Heart left ventricle (tissue), 16 donors: ENCODE measurements around the gene MARK3. TPM values are rescaled to one million over a fixed set of nuclear protein-coding genes. Genes with fewer than 3 reads are reported as not detected.

ENCODE experiments used
- ATAC-seq, 4 donors: fragments of 200-7000 bp; cut with Tn5 transposase; one replicate each; pipeline ENCODE4 v1.9.1; 2020 to 2022; ENCODE audit warnings: moderate library complexity in 4 of 4, mild to moderate bottlenecking in 3 of 4, moderate number of reproducible peaks in 1 of 4
- DNase-seq, 5 donors: peaks; one replicate each; pipeline ENCODE4 v3.0.0-alpha.2; 2020
- H3K27ac ChIP-seq, 12 donors: fragments of 200-600 bp; sonication (generic) in 4 of 12; one replicate each; pipeline versions ENCODE4 v1.5.0 to v1.8.0; 2016 to 2022; ENCODE audit warnings: mild to moderate bottlenecking in 2 of 12
- H3K27me3 ChIP-seq, 9 donors: fragments of 200-600 bp; sonication (generic) in 2 of 9; one replicate each; pipeline versions ENCODE4 v1.5.1 to v1.8.0; 2016 to 2022; ENCODE audit warnings: mild to moderate bottlenecking in 3 of 9
- H3K36me3 ChIP-seq, 9 donors: fragments of 200-600 bp; sonication (generic) in 2 of 9; one replicate each; pipeline versions ENCODE4 v1.5.0 to v1.8.0; 2018 to 2022; ENCODE audit warnings: mild to moderate bottlenecking in 2 of 9
- H3K4me1 ChIP-seq, 12 donors: fragments of 200-600 bp; sonication (generic) in 4 of 12; one replicate each; pipeline versions ENCODE4 v1.5.0 to v1.8.0; 2016 to 2022; ENCODE audit warnings: mild to moderate bottlenecking in 3 of 12
- H3K4me3 ChIP-seq, 12 donors: fragments of 200-600 bp; sonication (generic) in 4 of 12; one replicate each; pipeline versions ENCODE4 v1.5.0 to v1.8.0; 2017 to 2022; ENCODE audit warnings: mild to moderate bottlenecking in 9 of 12, moderate library complexity in 4 of 12
- H3K9me3 ChIP-seq, 12 donors: fragments of 200-600 bp; sonication (generic) in 4 of 12; one replicate each; pipeline versions ENCODE4 v1.5.0 to v1.8.0; 2016 to 2022; ENCODE audit warnings: mild to moderate bottlenecking in 1 of 12
- POLR2A ChIP-seq, 2 donors: fragments of 450-650 bp; IDR thresholded peaks; one replicate each; pipeline ENCODE4 v1.6.1; 2017; ENCODE audit warnings: antibody characterized with exemption in 2 of 2, mild to moderate bottlenecking in 2 of 2, moderate library complexity in 2 of 2
- WGBS, 4 donors: extraction: QIAGEN DNeasy Blood & Tissue Kit in 2 of 4; methylation state at CpG; one replicate each; pipeline versions ENCODE4 v1.1.5 to v1.1.7; 2013 to 2018; 5-methylcytosine and 5-hydroxymethylcytosine counted together
- intact Hi-C, 10 donors: fragments of 100-400 bp; cut with DNase I; formaldehyde crosslinking; loops; one replicate each; pipeline versions ENCODE4 v1.11.1 to v1.14.2; 2022
- polyA plus RNA-seq, 2 donors: library from polyadenylated mRNA; stranded (reverse); fragments of 200-250 nt; gene quantifications; one replicate each; pipeline ENCODE4 v1.2.3, GENCODE V29; 2013
- total RNA-seq, 9 donors: library from RNA; depleted of rRNA in 2 of 9; stranded (reverse); fragments of >200 nt in 2 of 9; fragmentation: NEBNext Ultra II Directional in 3 of 9; extraction: Animal tissue kit (Norgen Biotek cat#: 25700) in 3 of 9; gene quantifications; one replicate each; pipeline versions ENCODE4 v1.1.0 to v1.2.4, GENCODE V29; 2016 to 2023
- TF ChIP-seq, protein P1 (sequence below), 12 donors: fragments of 200-600 bp; sonication (generic) in 4 of 12; IDR thresholded peaks; one replicate each; pipeline versions ENCODE4 v1.5.0 to v1.8.0; 2018 to 2022; ENCODE audit warnings: antibody characterized with exemption in 12 of 12, mild to moderate bottlenecking in 5 of 12
- donor health status: ischemic (EF 13 %, LVEDD 7.1; RV severe dilation, severe dysfunction).
- donor health status: healthy with polysubstance abuse.
- donor health status: DM: no; HTN: yes; CAD: no.
- donor health status: DM: no; HTN: no; CAD: no.
- donor health status: ischemic (EF 25% LVEDD 6.9; RV normal size, moderate dysfunction).
- donor health status: ischemic (EF 25% LVEDD 5.7; RV mildly dilated, moderate dysfunction).
- donor health status: healthy.
- donor health status: DM: yes; HTN: yes; CAD: no.
- donor health status: ischemic (EF 35%, LVEDD 5.7; RV mildly dilated, moderate dysfunction).
- donor health status: nonischemic (EF 11% LVEDD 7.7; RV severe dilation, severe dysfunction).
- donor health status: DM: yes; HTN: yes; CAD: no.
- donor health status: PGD.
- donor health status: ischemic (EF 29% LVEDD 5.4; RV normal size, mild dysfunction).
- donor health status: nonischemic (EF 23%, LVEDD 6.1; RV moderate dilation, normal function).

The MARK3 gene
- total and polyA plus RNA-seq, 11 donors = 54.0 to 156 (median 111) TPM

DNA sequence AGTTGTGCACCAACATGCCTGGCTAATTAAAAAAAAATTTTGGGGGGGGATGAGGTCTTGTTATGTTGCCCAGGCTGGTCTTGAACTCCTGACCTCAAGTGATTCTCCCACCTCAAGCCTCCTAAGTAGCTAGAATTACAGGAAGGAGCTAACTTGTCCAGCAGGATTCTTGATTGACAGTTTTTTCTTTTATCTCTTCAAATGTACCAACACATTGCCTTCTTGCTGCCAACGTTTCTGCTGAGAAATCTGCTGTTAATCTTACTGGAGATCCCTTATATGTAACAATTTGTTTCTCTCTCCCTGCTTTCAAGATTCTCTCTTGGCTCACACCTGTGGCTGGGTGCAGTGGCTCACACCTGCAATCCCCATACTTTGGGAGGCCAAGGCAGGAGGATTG, 22.4 kb upstream of the MARK3 start:
- H3K4me1 ChIP-seq = peaks cover 0 to 4% (median 0%) of the 10 kb centered on the region in 12 donors
- DNase-seq = no peak
- H3K36me3 ChIP-seq = no peaks in the 10 kb centered on the region
- no peak for TF ChIP-seq POLR2A (IDR thresholded peaks at IDR 0.05)
- TF ChIP-seq, protein P1, sequence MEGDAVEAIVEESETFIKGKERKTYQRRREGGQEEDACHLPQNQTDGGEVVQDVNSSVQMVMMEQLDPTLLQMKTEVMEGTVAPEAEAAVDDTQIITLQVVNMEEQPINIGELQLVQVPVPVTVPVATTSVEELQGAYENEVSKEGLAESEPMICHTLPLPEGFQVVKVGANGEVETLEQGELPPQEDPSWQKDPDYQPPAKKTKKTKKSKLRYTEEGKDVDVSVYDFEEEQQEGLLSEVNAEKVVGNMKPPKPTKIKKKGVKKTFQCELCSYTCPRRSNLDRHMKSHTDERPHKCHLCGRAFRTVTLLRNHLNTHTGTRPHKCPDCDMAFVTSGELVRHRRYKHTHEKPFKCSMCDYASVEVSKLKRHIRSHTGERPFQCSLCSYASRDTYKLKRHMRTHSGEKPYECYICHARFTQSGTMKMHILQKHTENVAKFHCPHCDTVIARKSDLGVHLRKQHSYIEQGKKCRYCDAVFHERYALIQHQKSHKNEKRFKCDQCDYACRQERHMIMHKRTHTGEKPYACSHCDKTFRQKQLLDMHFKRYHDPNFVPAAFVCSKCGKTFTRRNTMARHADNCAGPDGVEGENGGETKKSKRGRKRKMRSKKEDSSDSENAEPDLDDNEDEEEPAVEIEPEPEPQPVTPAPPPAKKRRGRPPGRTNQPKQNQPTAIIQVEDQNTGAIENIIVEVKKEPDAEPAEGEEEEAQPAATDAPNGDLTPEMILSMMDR (IDR thresholded peaks at IDR 0.05) = no peak
- no peak overlapping the region for H3K4me3 ChIP-seq
- ATAC-seq = no peak
- 67 to 84% (median 72%) methylated on average over 1 of the region's 1 CpG for WGBS, 4 donors
- H3K27ac ChIP-seq = no peak overlapping the region
- intact Hi-C loops = no loop called here
- H3K27me3 ChIP-seq = no peaks in the 10 kb centered on the region
- H3K9me3 ChIP-seq = peaks cover 0 to 16% (median 8%) of the 10 kb centered on the region in 12 donors

DNA sequence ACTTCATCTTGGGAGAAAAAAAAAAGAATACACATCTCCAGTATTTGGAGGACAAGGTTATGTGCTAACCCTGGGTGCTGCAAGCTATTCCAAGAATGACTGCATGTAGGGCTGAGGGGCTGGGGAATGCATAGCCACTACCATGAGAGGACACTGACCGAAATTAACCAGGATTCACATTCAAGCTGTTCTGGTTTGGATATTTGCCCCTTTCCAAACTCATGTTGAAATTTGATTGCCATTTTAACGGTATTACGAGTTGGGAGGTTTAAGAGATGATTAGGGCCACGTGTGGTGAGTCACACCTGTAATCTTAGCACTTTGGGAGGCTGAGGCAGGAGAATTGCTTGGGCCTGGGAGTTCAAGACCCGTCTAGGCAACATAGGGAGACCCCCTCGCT, 18.5 kb upstream of the MARK3 start:
- intact Hi-C loops = no loop called here
- Histone ChIP-seq H3K4me3 (no peak overlapping the region), H3K36me3 (no peaks in the 10 kb centered on the region), H3K4me1 (peaks cover 0 to 3% (median 0%) of the 10 kb centered on the region in 12 donors), H3K27ac (no peak overlapping the region), H3K9me3 (peaks cover 0 to 16% (median 8%) of the 10 kb centered on the region in 12 donors), H3K27me3 (no peaks in the 10 kb centered on the region)
- DNase-seq (no peak), ATAC-seq (no peak)
- no peak for TF ChIP-seq POLR2A (IDR thresholded peaks at IDR 0.05)
- TF ChIP-seq, protein P1 (IDR thresholded peaks at IDR 0.05) = no peak
- WGBS, 4 donors = 82 to 88% (median 86%) methylated on average over 6 of the region's 6 CpGs

DNA sequence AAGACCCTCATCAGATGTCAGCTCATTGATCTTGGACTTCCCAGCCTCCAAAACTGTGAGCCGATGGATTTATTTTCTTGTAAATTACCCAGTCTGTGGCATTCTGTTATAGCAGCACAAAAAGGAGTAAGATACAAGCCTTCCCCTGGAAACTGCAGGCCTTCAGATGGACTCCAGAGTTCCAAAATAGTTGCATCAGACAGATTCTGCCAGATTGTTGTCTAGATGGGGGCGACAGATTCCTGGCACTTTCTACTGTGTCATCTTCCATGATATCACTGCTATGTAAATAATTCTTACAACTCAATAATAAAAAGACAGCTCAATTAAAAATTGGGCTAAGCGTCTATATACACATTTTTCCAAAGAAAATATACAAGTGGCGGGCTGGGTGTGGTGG, 17.2 kb upstream of the MARK3 start:
- no peaks in the 10 kb centered on the region for H3K27me3 ChIP-seq
- 93 to 94% (median 93%) methylated on average over 4 of the region's 4 CpGs for WGBS, 4 donors
- no peaks in the 10 kb centered on the region for H3K4me1 ChIP-seq
- H3K36me3 ChIP-seq = no peaks in the 10 kb centered on the region
- no peak for ATAC-seq
- TF ChIP-seq POLR2A (IDR thresholded peaks at IDR 0.05) = no peak
- TF ChIP-seq, protein P1 (IDR thresholded peaks at IDR 0.05) = no peak
- H3K9me3 ChIP-seq = peaks cover 0 to 8% (median 2%) of the 10 kb centered on the region in 12 donors
- intact Hi-C loops = no loop called here
- no peak overlapping the region for H3K27ac ChIP-seq
- DNase-seq = no peak
- H3K4me3 ChIP-seq = no peak overlapping the region

DNA sequence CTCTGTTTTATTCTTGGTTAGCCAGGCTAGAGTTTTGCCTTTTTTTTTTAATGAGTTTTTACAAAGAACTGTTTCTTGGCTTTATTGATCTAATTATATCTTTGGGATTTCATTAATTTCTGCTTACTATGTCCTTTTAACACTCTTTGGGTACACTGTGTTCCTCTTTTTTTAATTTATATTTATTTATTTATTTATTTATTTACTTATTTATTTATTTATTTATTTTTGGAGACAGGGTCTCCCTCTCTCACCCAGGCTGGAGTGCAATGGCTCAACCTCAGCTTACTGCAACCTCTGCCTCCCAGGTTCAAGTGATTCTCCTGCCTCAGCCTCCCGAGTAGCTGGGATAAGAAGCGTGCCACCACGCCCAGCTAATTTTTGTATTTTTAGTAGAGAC, 15.1 kb upstream of the MARK3 start:
- no peak for ATAC-seq
- intact Hi-C loops = no loop called here
- no peak for TF ChIP-seq POLR2A (IDR thresholded peaks at IDR 0.05)
- TF ChIP-seq, protein P1 (IDR thresholded peaks at IDR 0.05) = no peak
- H3K27ac ChIP-seq = no peak overlapping the region
- H3K4me3 ChIP-seq = no peak overlapping the region
- no peaks in the 10 kb centered on the region for H3K27me3 ChIP-seq
- no peaks in the 10 kb centered on the region for H3K36me3 ChIP-seq
- DNase-seq = no peak
- 94 to 98% (median 96%) methylated on average over 3 of the region's 3 CpGs for WGBS, 4 donors
- H3K4me1 ChIP-seq = no peaks in the 10 kb centered on the region
- no peaks in the 10 kb centered on the region for H3K9me3 ChIP-seq
